SU-DHL-6 (cell line): ENCODE results near the gene IL1A.
"Not testable (repeated sequence)": the region's sequence is repeated elsewhere in the genome, so short reads cannot be mapped to it uniquely, and the experiment has no call there.

Experiments
- H2AFZ ChIP-seq: fragments of 200-600 bp; sonication (generic); 2 replicates; pipeline ENCODE4 v1.6.1; 2014; ENCODE audit warnings: low read depth, mild to moderate bottlenecking, moderate library complexity, mixed read lengths, antibody characterized with exemption, low read length; ENCODE audit not compliant: severe bottlenecking
- H3F3A ChIP-seq: fragments of 200-600 bp; shearing (Covaris generic); 2 replicates; pipeline ENCODE4 v1.6.0; 2016; ENCODE audit warnings: antibody characterized with exemption, mild to moderate bottlenecking; ENCODE audit not compliant: insufficient read depth
- H3K27ac ChIP-seq: fragments of 200-600 bp; sonication (generic); 2 replicates; pipeline ENCODE4 v1.5.1; 2016; ENCODE audit warnings: low read depth, mild to moderate bottlenecking, low read length, moderate library complexity, mixed read lengths
- H3K27me3 ChIP-seq: fragments of 200-600 bp; sonication (generic), shearing (Covaris generic); 2 replicates; pipeline ENCODE4 v1.6.0; 2014; ENCODE audit warnings: mild to moderate bottlenecking, low read length
- H3K36me3 ChIP-seq: fragments of 200-600 bp; sonication (generic); 2 replicates; pipeline ENCODE4 v1.6.1; 2014; ENCODE audit warnings: mild to moderate bottlenecking, low read length, mixed read lengths
- H3K4me2 ChIP-seq: fragments of 300-600, 200-600 bp; shearing (Covaris generic), sonication (generic); 2 replicates; pipeline ENCODE4 v1.6.0; 2014; ENCODE audit warnings: low read length, low read depth, mild to moderate bottlenecking; ENCODE audit not compliant: poor library complexity, severe bottlenecking
- H3K4me3 ChIP-seq: fragments of 200-600 bp; sonication (generic); 2 replicates; pipeline ENCODE4 v1.5.1; 2014; ENCODE audit warnings: antibody characterized with exemption, low read length, mild to moderate bottlenecking, mixed read lengths; ENCODE audit not compliant: insufficient read depth, poor library complexity, severe bottlenecking
- H3K79me2 ChIP-seq: fragments of 200-600 bp; sonication (generic); 2 replicates; pipeline ENCODE4 v1.6.1; 2014; ENCODE audit warnings: mild to moderate bottlenecking, low read length, moderate library complexity; ENCODE audit not compliant: insufficient read depth
- H3K9ac ChIP-seq: fragments of 200-600 bp; sonication (generic); 2 replicates; pipeline ENCODE4 v1.7.0; 2014; ENCODE audit warnings: mild to moderate bottlenecking, low read length
- H3K9me2 ChIP-seq: fragments of 200-600 bp; sonication (generic); replicated peaks from 2 replicates; pipeline ENCODE4 v1.6.1; 2014; ENCODE audit warnings: low read length; ENCODE audit not compliant: insufficient read depth
- H3K9me3 ChIP-seq: fragments of 200-600 bp; sonication (generic); 2 replicates; pipeline ENCODE4 v1.6.1; 2014; ENCODE audit warnings: low read length, mixed read lengths; ENCODE audit not compliant: insufficient read depth
- H4K20me1 ChIP-seq: fragments of 200-600 bp; sonication (generic); 2 replicates; pipeline ENCODE4 v1.6.1; 2014; ENCODE audit warnings: low read depth, mild to moderate bottlenecking, antibody characterized with exemption, low read length, moderate library complexity, mixed read lengths
- EZH2phosphoT487 ChIP-seq: fragments of 200-600 bp; sonication (generic), shearing (Covaris generic); conservative IDR thresholded peaks from 2 replicates; pipeline ENCODE4 v1.6.1; 2018; ENCODE audit warnings: mild to moderate bottlenecking, antibody characterized with exemption, low read length, moderate library complexity, mixed read lengths
- TF ChIP-seq, protein P1 (sequence below): fragments of 200-600 bp; sonication (generic); IDR thresholded peaks from one replicate; pipeline ENCODE4 v1.5.1; 2017; ENCODE audit warnings: antibody characterized with exemption, mild to moderate bottlenecking, low read length, moderate library complexity; ENCODE audit not compliant: insufficient read depth, poor library complexity, severe bottlenecking

Gene IL1A, protein sequence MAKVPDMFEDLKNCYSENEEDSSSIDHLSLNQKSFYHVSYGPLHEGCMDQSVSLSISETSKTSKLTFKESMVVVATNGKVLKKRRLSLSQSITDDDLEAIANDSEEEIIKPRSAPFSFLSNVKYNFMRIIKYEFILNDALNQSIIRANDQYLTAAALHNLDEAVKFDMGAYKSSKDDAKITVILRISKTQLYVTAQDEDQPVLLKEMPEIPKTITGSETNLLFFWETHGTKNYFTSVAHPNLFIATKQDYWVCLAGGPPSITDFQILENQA

DNA sequence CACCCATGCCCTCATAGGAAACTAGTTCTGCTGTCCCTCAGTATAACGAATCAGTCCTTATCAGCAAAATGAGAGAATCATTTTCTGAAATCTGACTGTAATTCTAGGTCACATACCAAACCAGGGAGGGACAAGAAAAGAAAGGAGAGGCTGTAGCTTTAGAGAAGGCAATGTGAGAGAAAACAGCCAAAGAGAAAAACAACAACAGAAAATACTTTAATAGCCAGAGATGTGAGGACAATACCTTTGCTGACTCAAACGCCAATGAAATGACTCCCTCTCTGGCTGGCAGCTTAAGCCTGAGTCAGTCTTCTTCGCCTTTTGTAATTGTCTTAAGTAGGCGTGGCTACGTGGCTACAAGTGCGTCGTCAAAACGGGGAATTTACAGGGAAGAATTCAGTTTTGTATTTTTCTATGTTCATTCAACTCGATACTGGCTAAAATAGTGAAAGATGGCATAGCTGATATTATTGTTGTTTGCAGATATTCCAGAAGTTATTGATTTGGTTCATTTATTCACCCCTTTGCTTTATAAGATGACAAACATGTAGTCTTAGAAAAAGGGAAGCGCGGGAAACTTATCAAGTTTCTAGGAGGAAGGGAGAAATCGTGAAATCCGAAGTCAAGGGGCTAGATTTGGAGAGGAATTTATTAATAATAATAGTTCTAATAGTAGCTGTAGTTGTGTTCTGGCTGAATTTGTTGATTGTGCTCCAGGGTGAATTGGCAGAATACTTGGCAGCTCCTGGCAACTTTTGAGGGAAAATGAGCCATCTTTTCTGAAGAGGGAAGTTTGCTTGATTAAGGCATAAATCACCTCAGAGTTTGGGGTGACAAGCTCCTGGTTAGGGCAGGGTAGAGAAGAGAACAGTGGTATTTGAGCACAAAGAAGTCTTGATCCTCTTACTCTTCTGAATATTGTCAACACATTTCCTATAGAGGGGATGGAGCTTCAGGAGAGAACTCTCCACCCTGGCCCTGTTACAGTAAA, at the start of gene IL1A:
TSS of gene IL1A (minus strand) at position 295 of the 991 bp plus-strand sequence. CDS start 723 bp downstream, outside the sequence.
- Histone ChIP-seq H3F3A (no peaks in the 10 kb centered on the region), H3K9me2 (no peaks in the 10 kb centered on the region), H4K20me1 (no peaks in the 10 kb centered on the region), H3K9me3 (no peaks in the 10 kb centered on the region), H3K4me3 (no peak within 1 kb of the TSS), H3K27ac (no peak within 1 kb of the TSS), H3K79me2 (no peaks in the 10 kb centered on the region), H3K36me3 (no peaks in the 10 kb centered on the region), H3K4me2 (no peak within 1 kb of the TSS), H2AFZ (no peak within 1 kb of the TSS), H3K27me3 (no peaks in the 10 kb centered on the region), H3K9ac (no peak within 1 kb of the TSS)
- TF ChIP-seq EZH2phosphoT487, result no peak
- TF ChIP-seq, protein P1, sequence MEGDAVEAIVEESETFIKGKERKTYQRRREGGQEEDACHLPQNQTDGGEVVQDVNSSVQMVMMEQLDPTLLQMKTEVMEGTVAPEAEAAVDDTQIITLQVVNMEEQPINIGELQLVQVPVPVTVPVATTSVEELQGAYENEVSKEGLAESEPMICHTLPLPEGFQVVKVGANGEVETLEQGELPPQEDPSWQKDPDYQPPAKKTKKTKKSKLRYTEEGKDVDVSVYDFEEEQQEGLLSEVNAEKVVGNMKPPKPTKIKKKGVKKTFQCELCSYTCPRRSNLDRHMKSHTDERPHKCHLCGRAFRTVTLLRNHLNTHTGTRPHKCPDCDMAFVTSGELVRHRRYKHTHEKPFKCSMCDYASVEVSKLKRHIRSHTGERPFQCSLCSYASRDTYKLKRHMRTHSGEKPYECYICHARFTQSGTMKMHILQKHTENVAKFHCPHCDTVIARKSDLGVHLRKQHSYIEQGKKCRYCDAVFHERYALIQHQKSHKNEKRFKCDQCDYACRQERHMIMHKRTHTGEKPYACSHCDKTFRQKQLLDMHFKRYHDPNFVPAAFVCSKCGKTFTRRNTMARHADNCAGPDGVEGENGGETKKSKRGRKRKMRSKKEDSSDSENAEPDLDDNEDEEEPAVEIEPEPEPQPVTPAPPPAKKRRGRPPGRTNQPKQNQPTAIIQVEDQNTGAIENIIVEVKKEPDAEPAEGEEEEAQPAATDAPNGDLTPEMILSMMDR, result no peak

DNA sequence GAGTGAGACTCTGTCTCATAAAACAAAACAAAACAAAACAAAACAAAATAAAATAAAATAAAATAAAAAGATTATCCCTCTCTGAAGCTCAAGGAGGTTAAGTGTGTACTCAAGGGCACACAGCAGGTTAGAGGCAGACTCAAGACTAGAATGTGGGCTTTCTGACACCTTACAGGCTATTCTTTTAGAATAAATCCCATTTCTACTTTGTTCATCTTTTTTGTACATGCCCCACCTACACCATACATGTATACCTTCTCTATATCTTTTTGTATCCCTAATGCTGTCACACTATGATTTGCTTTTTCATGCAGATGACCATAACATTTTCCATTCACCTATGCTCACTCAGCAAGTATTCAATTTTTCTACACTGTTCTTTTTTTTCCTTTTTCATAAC, 49.7 kb upstream of the IL1A start:
- Histone ChIP-seq H3K4me3 (no peak overlapping the region), H3K79me2 (no peaks in the 10 kb centered on the region), H3K9ac (no peak overlapping the region), H3K27me3 (no peaks in the 10 kb centered on the region), H3F3A (no peaks in the 10 kb centered on the region), H3K27ac (no peak overlapping the region), H2AFZ (no peak overlapping the region), H3K36me3 (no peaks in the 10 kb centered on the region), H3K4me2 (no peak overlapping the region), H3K9me3 (no peaks in the 10 kb centered on the region), H3K9me2 (no peaks in the 10 kb centered on the region), H4K20me1 (no peaks in the 10 kb centered on the region)
- TF ChIP-seq, protein P1, result no peak
- TF ChIP-seq EZH2phosphoT487, result no peak

DNA sequence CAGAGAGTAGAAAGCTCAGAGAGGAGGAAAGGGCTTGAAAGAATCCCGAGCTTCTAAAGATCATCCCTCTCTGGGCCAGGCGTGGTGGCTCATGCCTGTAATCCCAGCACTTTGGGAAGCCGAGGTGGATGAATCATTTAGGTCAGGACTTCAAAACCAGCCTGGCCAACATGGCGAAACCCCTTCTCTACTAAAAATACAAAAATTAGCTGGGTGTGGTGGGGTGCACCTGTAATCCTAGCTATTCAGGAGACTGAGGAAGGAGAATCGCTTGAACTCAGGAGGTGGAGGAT, 49.3 kb upstream of the IL1A start:
- H3F3A ChIP-seq, H2AFZ ChIP-seq, H3K27ac ChIP-seq, H3K4me3 ChIP-seq, H4K20me1 ChIP-seq, H3K27me3 ChIP-seq, H3K36me3 ChIP-seq, H3K9ac ChIP-seq, H3K4me2 ChIP-seq, H3K9me3 ChIP-seq, H3K79me2 ChIP-seq, H3K9me2 ChIP-seq: not testable (repeated sequence)
